Prostate gland (tissue), 2 donors: Measurements from ENCODE around the gene SIGLEC6. TPM values are rescaled to one million over a fixed set of nuclear protein-coding genes. Genes with fewer than 3 reads are reported as not detected.

Experiments
- DNase-seq: peaks from one replicate; pipeline ENCODE4 v3.0.0-alpha.2; 2019; ENCODE audit warnings: low spot score
- H3K27ac ChIP-seq, 2 donors: fragments of 200-600 bp; sonication (generic); 2 replicates each; pipeline ENCODE4 v1.5.1; 2017 to 2019
- H3K27me3 ChIP-seq: fragments of 200-600 bp; sonication (generic); replicated peaks from 2 replicates; pipeline ENCODE4 v1.5.1; 2019; ENCODE audit not compliant: insufficient read depth
- H3K36me3 ChIP-seq, 2 donors: fragments of 200-600 bp; sonication (generic); 1 replicate in 1 of 2; 2 replicates in 1 of 2; pipeline versions ENCODE4 v1.5.1 to v1.8.1; 2017 to 2019
- H3K4me1 ChIP-seq: fragments of 200-600 bp; sonication (generic); replicated peaks from 2 replicates; pipeline ENCODE4 v1.5.1; 2019
- H3K4me3 ChIP-seq, 2 donors: fragments of 200-600 bp; sonication (generic); 2 replicates each; pipeline ENCODE4 v1.5.1; 2017 to 2019
- H3K9me3 ChIP-seq: fragments of 200-600 bp; sonication (generic); 2 replicates; pipeline ENCODE4 v1.5.1; 2017
- POLR2A ChIP-seq: fragments of 450-650 bp; IDR thresholded peaks from one replicate; pipeline ENCODE4 v1.6.1; 2016; ENCODE audit warnings: antibody characterized with exemption, mild to moderate bottlenecking
- POLR2AphosphoS5 ChIP-seq: sonication (generic); formaldehyde crosslinking; IDR thresholded peaks from one replicate; pipeline ENCODE4 v1.6.1; 2017; ENCODE audit warnings: antibody characterized with exemption
- WGBS: methylation state at CpG from one replicate; pipeline ENCODE4 v1.1.5; 2018; 5-methylcytosine and 5-hydroxymethylcytosine counted together
- intact Hi-C: fragments of 100-400 bp; cut with DNase I; formaldehyde crosslinking; loops from one replicate; pipeline ENCODE4 v1.14.2; 2022
- total RNA-seq, 2 donors: library from RNA; depleted of rRNA; stranded (reverse); fragments of >200 nt; gene quantifications; one replicate each; pipeline ENCODE4 v1.1.0, GENCODE V29; 2016
- TF ChIP-seq, protein P1 (sequence below), 4 experiments: fragments of 200-600 bp in 2 of 4; fragments of 450-650 bp in 2 of 4; sonication (generic) in 2 of 4; IDR thresholded peaks; 1 replicate in 3 of 4; 2 replicates in 1 of 4; pipeline ENCODE4 v1.5.1; 2016 to 2019; ENCODE audit warnings: antibody characterized with exemption in 4 of 4, mild to moderate bottlenecking in 2 of 4, moderate library complexity in 2 of 4

Gene SIGLEC6
- total RNA-seq, 2 donors from 2014 or later = 0.68 TPM; not detected in 1

DNA sequence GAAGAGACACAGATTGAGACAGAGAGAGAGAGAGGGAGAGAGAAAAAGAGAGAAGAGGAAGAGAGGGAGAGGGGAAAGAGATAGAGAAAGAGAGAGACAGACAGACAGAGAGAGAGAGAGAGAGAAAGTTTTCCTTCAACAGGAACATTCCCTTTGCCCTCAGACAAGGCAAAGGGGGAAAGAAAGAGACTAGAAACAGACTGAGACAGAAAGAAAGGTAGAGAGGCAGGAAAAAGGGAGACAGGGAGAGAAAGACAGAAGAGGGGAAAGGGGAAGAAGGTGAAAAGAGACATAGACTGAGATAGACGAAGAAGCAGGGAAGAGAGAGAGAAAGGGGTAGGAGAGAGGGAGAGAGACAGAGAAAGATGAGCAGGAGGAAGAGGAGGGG lies 21.1 kb upstream of the SIGLEC6 start:
- no peak overlapping the region for H3K27ac ChIP-seq
- no peaks in the 10 kb centered on the region for H3K9me3 ChIP-seq
- TF ChIP-seq, protein P1, sequence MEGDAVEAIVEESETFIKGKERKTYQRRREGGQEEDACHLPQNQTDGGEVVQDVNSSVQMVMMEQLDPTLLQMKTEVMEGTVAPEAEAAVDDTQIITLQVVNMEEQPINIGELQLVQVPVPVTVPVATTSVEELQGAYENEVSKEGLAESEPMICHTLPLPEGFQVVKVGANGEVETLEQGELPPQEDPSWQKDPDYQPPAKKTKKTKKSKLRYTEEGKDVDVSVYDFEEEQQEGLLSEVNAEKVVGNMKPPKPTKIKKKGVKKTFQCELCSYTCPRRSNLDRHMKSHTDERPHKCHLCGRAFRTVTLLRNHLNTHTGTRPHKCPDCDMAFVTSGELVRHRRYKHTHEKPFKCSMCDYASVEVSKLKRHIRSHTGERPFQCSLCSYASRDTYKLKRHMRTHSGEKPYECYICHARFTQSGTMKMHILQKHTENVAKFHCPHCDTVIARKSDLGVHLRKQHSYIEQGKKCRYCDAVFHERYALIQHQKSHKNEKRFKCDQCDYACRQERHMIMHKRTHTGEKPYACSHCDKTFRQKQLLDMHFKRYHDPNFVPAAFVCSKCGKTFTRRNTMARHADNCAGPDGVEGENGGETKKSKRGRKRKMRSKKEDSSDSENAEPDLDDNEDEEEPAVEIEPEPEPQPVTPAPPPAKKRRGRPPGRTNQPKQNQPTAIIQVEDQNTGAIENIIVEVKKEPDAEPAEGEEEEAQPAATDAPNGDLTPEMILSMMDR (IDR thresholded peaks at IDR 0.05) = no peak
- TF ChIP-seq POLR2A (no peak), POLR2AphosphoS5 (no peak)
- intact Hi-C loops = no loop called here
- H3K4me3 ChIP-seq = no peak overlapping the region
- no peaks in the 10 kb centered on the region for H3K36me3 ChIP-seq
- H3K27me3 ChIP-seq = no peaks in the 10 kb centered on the region
- 4% methylated on average over 1 of the region's 1 CpG for WGBS
- DNase-seq = no peak
- no peaks in the 10 kb centered on the region for H3K4me1 ChIP-seq

- DNase-seq = no peak
- H3K36me3 ChIP-seq = no peaks in the 10 kb centered on the region
- no peaks in the 10 kb centered on the region for H3K4me1 ChIP-seq
- TF ChIP-seq, protein P1 (IDR thresholded peaks at IDR 0.05) = no peak
- no peak for TF ChIP-seq POLR2AphosphoS5
- TF ChIP-seq POLR2A = no peak
- no peaks in the 10 kb centered on the region for H3K9me3 ChIP-seq
- no peak overlapping the region for H3K4me3 ChIP-seq
- WGBS = 61% methylated on average over 3 of the region's 3 CpGs
- intact Hi-C loops = no loop called here
- H3K27me3 ChIP-seq = no peaks in the 10 kb centered on the region
- H3K27ac ChIP-seq = no peak overlapping the region
Measured at GRCh38 chr19:51551673-51552432, 20.4 kb upstream of the SIGLEC6 start.

DNA sequence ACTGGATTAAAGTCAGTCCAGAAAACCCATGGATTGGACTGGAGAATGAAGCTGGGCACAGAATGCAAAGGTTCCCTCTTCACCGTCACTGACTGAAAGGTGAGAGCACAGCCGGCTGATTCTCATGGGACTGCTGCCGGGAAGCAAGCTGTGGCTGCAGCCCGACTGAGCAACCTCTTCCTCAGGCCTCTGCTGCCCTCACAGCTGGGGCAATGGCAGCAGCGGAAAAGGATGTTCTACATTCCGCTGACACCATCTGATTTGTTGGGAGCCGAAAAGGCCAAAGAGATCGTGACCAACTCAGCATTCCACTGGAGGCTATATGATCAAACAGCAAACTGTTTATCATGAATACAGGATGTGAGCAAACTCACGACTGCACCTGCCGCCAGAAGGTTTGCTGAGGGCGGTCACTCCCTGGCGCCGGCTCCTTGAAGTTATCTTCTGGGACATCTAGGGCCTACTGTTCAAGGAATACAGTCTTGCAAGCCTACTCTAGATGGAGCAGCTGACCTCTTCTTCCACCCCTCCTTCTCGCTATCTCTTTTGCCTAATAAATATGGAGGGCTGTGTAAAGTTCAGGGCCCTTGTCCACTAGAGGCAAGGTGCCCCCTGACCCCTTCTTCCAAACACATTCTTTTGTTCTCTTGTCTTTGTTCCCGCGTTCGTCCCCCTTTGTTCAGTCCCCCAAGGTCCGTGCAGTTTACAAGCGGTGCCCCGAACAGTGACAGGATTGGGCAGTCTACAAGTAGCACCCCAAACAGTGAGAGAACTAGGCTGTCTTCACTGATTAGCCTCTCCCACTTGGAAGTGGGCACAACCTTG lies 19.6 kb upstream of the SIGLEC6 start:
- Histone ChIP-seq H3K27ac (no peak overlapping the region), H3K4me3 (no peak overlapping the region), H3K27me3 (no peaks in the 10 kb centered on the region), H3K4me1 (no peaks in the 10 kb centered on the region), H3K36me3 (no peaks in the 10 kb centered on the region), H3K9me3 (no peaks in the 10 kb centered on the region)
- intact Hi-C loops = no loop called here
- TF ChIP-seq POLR2A (no peak), POLR2AphosphoS5 (no peak)
- TF ChIP-seq, protein P1 (IDR thresholded peaks at IDR 0.05) = no peak
- DNase-seq = no peak
- 84% methylated on average over 20 of the region's 20 CpGs for WGBS

DNA sequence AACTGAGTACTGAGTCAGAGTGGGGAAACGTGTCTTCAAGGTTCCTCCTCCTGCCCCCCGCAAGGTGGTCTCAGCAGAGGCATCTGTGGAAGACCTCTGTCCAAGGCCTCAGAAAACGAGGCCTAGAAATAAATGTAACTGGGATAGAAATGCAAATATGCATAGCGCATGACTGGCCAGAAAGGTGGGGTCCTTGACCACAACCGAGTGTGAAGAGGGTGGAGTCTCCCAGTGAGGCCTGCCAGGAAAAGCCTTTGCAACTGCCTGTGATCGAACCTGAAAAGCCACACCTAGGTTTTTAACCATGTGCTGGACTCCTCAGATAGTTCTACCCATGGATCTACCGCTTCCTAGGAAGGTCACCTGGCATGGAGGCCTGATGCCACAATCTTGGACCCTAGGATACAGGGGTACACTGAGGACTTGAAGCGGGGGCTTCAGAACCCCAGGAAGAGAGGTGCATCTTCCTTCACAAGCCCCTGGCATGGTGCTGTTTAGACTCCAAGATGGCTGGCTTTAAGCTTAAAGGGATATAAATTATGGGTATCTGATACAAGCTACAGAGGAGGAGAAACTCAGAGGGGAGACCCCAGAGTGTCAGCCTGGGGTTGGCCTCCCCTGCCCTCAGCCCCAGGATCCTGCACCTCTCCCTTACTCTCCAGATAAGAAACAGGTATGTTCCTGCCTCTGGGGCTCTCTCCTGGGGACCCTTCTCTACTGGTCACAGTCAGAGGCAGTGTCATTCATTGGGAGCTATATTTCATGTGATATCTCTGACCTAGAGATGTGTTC lies 18.3 kb upstream of the SIGLEC6 start:
- Histone ChIP-seq H3K4me1 (no peaks in the 10 kb centered on the region), H3K36me3 (no peaks in the 10 kb centered on the region), H3K27ac (no peak overlapping the region), H3K27me3 (no peaks in the 10 kb centered on the region), H3K9me3 (no peaks in the 10 kb centered on the region), H3K4me3 (no peak overlapping the region)
- intact Hi-C loops = no loop called here
- 61% methylated on average over 8 of the region's 8 CpGs for WGBS
- no peak for DNase-seq
- TF ChIP-seq POLR2AphosphoS5 (no peak), POLR2A (no peak)
- TF ChIP-seq, protein P1 (IDR thresholded peaks at IDR 0.05) = no peak
